SK-N-SH treated with all-trans-retinoic acid at 6 μM for 48 hours (cell line): ENCODE measurements around the gene RAB35.

Source experiments
- ATAC-seq: fragments of 200-7000 bp; cut with Tn5 transposase; 3 replicates; pipeline ENCODE4 v1.9.1; 2020; ENCODE audit warnings: mild to moderate bottlenecking, moderate library complexity
- ARNTL ChIP-seq: fragments of 450-650 bp; formaldehyde crosslinking; IDR thresholded peaks from 2 replicates; pipeline ENCODE4 v1.5.0; 2020; ENCODE audit warnings: low read depth, mild to moderate bottlenecking, moderate library complexity, borderline replicate concordance
- BACH2 ChIP-seq: fragments of 250-450 bp; sonication (Bioruptor Pico); IDR thresholded peaks from 2 replicates; pipeline ENCODE4 v1.9.0; 2021; ENCODE audit warnings: mild to moderate bottlenecking, borderline replicate concordance
- CREB5 ChIP-seq: fragments of 250-450 bp; sonication (Bioruptor Pico); IDR thresholded peaks from 2 replicates; pipeline ENCODE4 v1.5.1; 2020; ENCODE audit warnings: low read depth, mild to moderate bottlenecking, moderate library complexity
- CSDC2 ChIP-seq: fragments of 250-450 bp; sonication (Bioruptor Pico); IDR thresholded peaks from 2 replicates; pipeline ENCODE4 v1.5.0; 2020; ENCODE audit warnings: mild to moderate bottlenecking, moderate library complexity
- CSRNP3 ChIP-seq: fragments of 250-450 bp; sonication (Bioruptor Pico); IDR thresholded peaks from 2 replicates; pipeline ENCODE4 v1.5.1; 2021; ENCODE audit warnings: mild to moderate bottlenecking, moderate library complexity
- ESRRG ChIP-seq: fragments of 250-450 bp; sonication (Bioruptor Pico); IDR thresholded peaks from 2 replicates; pipeline ENCODE4 v1.6.1; 2021; ENCODE audit warnings: mild to moderate bottlenecking
- GLIS3 ChIP-seq: fragments of 250-450 bp; sonication (Bioruptor Pico); IDR thresholded peaks from 2 replicates; pipeline ENCODE4 v1.5.0; 2020; ENCODE audit warnings: mild to moderate bottlenecking, moderate library complexity
- ISL1 ChIP-seq: fragments of 250-450 bp; sonication (Bioruptor Pico); IDR thresholded peaks from 2 replicates; pipeline ENCODE4 v2.1.2; 2022; ENCODE audit warnings: mild to moderate bottlenecking, moderate library complexity
- OSR1 ChIP-seq: fragments of 250-450 bp; sonication (Bioruptor Pico); IDR thresholded peaks from 2 replicates; pipeline ENCODE4 v1.8.0; 2022; ENCODE audit warnings: moderate library complexity, mild to moderate bottlenecking, inconsistent platforms
- PATZ1 ChIP-seq: fragments of 250-450 bp; sonication (Bioruptor Pico); IDR thresholded peaks from 2 replicates; pipeline ENCODE4 v1.8.0; 2020; ENCODE audit warnings: mild to moderate bottlenecking, moderate library complexity, borderline replicate concordance
- POU6F1 ChIP-seq: fragments of 250-450 bp; sonication (Bioruptor Pico); IDR thresholded peaks from 2 replicates; pipeline ENCODE4 v1.8.0; 2021; ENCODE audit warnings: low read depth, mild to moderate bottlenecking, moderate library complexity, borderline replicate concordance
- PPARA ChIP-seq: fragments of 250-450 bp; sonication (Bioruptor Pico); IDR thresholded peaks from 2 replicates; pipeline ENCODE4 v1.5.0; 2020; ENCODE audit warnings: mild to moderate bottlenecking, borderline replicate concordance
- TCF4 ChIP-seq: fragments of 250-450 bp; sonication (Bioruptor Pico); IDR thresholded peaks from 2 replicates; pipeline ENCODE4 v1.8.0; 2021; ENCODE audit warnings: mild to moderate bottlenecking, moderate library complexity, borderline replicate concordance
- TOX ChIP-seq: fragments of 250-450 bp; sonication (Bioruptor Pico); IDR thresholded peaks from 2 replicates; pipeline ENCODE4 v1.8.0; 2021; ENCODE audit warnings: mild to moderate bottlenecking, moderate library complexity, borderline replicate concordance
- TSHZ2 ChIP-seq: fragments of 250-450 bp; sonication (Bioruptor Pico); IDR thresholded peaks from 2 replicates; pipeline ENCODE4 v1.5.0; 2020; ENCODE audit warnings: mild to moderate bottlenecking, moderate library complexity
- ZC3H10 ChIP-seq: fragments of 250-450 bp; sonication (Bioruptor Pico); IDR thresholded peaks from 2 replicates; pipeline ENCODE4 v1.5.1; 2021; ENCODE audit warnings: mild to moderate bottlenecking, moderate library complexity
- ZFP30 ChIP-seq: fragments of 450-650 bp; formaldehyde crosslinking; IDR thresholded peaks from 2 replicates; pipeline ENCODE4 v1.5.0; 2022; ENCODE audit warnings: mild to moderate bottlenecking, moderate library complexity
- ZNF565 ChIP-seq: fragments of 450-650 bp; formaldehyde crosslinking; conservative IDR thresholded peaks from 2 replicates; pipeline ENCODE4 v1.5.0; 2020; ENCODE audit warnings: low read depth, mild to moderate bottlenecking, moderate library complexity
- ZNF70 ChIP-seq: fragments of 450-650 bp; formaldehyde crosslinking; IDR thresholded peaks from 2 replicates; pipeline ENCODE4 v1.5.0; 2020; ENCODE audit warnings: mild to moderate bottlenecking, moderate library complexity
- ZNF8 ChIP-seq: fragments of 450-650 bp; formaldehyde crosslinking; IDR thresholded peaks from 2 replicates; pipeline ENCODE4 v1.5.0; 2020; ENCODE audit warnings: mild to moderate bottlenecking, moderate library complexity

The RAB35 gene

GRCh38 chr12:120116441-120116791 lies at the start of gene RAB35:
RAB35 (minus strand) TSS chr12:120116753; CDS start chr12:120116650, 103 bp downstream.
- no peak; the same call in 2 of the 3 replicates for ATAC-seq
- no peak for TF ChIP-seq ZC3H10 (CRISPR knock-in tag)
- no peak for TF ChIP-seq ARNTL (CRISPR knock-in tag)
- no peak for TF ChIP-seq ISL1 (CRISPR knock-in tag)
- no peak for TF ChIP-seq TCF4
- TF ChIP-seq PPARA (CRISPR knock-in tag): no peak
- no peak for TF ChIP-seq ESRRG (CRISPR knock-in tag)
- no peak for TF ChIP-seq POU6F1 (CRISPR knock-in tag)
- no peak for TF ChIP-seq ZNF565 (CRISPR knock-in tag)
- no peak for TF ChIP-seq CREB5 (CRISPR knock-in tag)
- no peak for TF ChIP-seq PATZ1 (CRISPR knock-in tag)
- TF ChIP-seq TSHZ2 (CRISPR knock-in tag): no peak
- TF ChIP-seq ZNF8 (CRISPR knock-in tag): no peak
- no peak for TF ChIP-seq ZFP30 (CRISPR knock-in tag)
- TF ChIP-seq CSDC2 (CRISPR knock-in tag): no peak
- TF ChIP-seq CSRNP3 (CRISPR knock-in tag): no peak
- no peak for TF ChIP-seq OSR1 (CRISPR knock-in tag)
- TF ChIP-seq ZNF70 (CRISPR knock-in tag): no peak
- no peak for TF ChIP-seq GLIS3 (CRISPR knock-in tag)

GRCh38 chr12:120164293-120164692 lies 47.7 kb upstream of the RAB35 start:
- TF ChIP-seq POU6F1 (CRISPR knock-in tag) (no peak), BACH2 (CRISPR knock-in tag) (no peak), TCF4 (no peak), ZNF565 (CRISPR knock-in tag) (no peak), ZNF8 (CRISPR knock-in tag) (no peak), TOX (CRISPR knock-in tag) (no peak), PPARA (CRISPR knock-in tag) (no peak), CREB5 (CRISPR knock-in tag) (no peak), TSHZ2 (CRISPR knock-in tag) (no peak), CSRNP3 (CRISPR knock-in tag) (no peak)

More at GRCh38 chr12:120164293-120164692, 47.7 kb upstream of the RAB35 start:
- ATAC-seq: no peak
